NCI-H2196 (cell line): ENCODE measurements around the gene FRMD4A.

ENCODE experiments used
- DNase-seq: peaks from one replicate; lab custom pipeline; 2025; ENCODE audit not compliant: unreplicated experiment; lab: John Stamatoyannopoulos, UW

Gene FRMD4A

DNA sequence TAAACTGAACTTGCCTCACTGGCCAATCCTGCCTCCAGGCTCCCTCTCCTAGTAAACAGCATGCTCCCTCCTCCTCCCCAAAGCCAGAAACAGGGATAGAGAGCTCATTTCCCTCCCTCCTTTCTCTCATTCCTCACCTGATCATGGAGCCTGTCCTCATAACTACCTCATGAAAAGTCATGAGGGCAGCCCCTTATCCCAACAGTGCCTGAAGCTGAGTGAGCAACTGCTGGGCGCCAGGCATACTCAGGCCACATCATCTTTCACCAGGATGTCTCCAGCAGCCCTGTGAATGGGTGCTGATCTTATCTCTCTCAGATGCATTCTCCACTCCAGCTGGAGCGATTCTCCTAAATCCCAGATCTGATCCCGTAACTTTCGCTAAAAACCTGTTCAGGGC lies 436.8 kb downstream of the FRMD4A start:
- no peak for DNase-seq

DNA sequence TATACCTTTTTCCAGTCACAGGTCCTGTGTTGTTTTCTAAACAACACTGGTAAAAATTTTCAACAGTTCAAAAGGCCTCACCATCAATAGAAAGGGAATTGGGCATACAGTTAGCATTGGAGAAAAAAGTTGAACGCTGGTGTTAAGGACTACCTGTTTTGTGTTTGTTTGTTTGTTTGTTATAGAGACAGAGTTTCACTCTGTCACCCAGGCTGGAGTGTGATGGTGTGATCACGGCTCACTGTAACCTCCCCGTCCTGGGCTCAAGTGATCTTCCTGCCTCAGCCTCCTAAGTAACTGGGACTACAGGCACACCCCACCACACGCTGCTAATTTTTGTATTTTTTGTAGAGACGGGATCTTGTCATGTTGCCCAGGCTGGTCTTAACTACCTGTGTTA lies 437.9 kb downstream of the FRMD4A start:
- no peak for DNase-seq

DNA sequence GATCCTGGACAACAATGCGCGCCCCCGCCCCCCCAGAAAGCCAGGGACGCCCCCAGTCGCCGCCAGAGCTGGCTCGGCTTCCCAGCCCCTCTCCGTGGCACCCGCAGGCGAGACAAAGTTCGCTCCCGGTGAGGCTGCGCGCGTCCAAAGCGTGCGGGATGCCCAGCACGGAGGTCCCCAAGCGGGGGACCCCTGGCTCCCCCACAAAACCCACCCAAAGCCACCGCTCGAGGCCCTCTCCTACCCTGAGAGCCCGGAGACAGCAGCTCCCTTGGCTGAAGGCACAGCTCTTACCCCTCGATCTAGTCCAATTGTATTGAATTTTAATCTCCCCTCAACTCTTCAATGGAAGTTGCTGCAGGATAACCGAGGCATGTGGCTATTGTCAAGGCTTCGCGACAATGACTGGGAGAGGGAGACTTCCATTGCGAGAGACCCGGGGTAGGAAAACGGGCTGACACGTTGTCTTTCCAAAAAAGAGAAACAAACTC lies 438.7 kb downstream of the FRMD4A start:
- no peak for DNase-seq

DNA sequence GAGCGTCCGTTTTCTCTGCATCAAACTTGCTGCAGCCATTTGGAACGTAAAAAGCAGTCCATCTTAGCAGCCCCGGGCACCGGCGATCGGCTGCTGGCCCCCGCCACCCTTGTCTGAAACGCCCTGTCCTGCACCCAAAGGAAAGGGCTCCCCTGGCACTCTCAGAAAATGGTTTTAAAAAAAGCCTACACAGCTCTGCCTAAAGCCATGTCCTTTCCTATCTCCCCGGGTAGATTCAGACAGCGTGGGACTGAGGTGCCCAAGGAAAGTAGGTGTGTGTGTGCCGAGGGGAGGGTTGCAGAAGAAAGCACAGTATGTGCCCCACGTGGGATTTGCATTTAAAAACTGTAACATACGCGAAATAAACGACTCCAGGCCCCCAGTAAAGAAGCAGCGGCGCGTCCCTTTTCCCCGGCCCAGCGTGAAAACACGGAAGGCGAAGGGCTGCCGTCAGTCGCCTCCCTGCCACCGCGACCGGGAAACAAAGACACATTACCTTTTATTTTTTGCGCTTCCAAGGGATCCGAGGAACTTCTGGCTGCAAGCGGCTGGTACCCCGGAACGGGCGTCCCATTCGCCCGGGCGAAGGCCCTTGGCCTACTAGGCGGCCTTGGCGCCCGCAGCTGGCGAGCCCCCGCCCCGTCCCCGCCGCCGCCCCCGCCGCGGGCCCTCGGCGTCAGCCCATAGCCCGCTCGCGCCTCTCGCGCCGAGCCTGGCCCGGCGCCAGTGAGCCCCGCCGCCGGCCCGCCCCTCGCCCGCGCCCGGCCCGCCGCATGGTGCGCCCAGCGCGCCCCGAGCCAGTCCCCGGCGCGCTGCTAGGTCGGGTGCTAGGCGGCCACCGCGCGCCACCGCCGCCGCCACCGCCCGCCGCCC lies 439.4 kb downstream of the FRMD4A start:
- DNase-seq = no peak

DNA sequence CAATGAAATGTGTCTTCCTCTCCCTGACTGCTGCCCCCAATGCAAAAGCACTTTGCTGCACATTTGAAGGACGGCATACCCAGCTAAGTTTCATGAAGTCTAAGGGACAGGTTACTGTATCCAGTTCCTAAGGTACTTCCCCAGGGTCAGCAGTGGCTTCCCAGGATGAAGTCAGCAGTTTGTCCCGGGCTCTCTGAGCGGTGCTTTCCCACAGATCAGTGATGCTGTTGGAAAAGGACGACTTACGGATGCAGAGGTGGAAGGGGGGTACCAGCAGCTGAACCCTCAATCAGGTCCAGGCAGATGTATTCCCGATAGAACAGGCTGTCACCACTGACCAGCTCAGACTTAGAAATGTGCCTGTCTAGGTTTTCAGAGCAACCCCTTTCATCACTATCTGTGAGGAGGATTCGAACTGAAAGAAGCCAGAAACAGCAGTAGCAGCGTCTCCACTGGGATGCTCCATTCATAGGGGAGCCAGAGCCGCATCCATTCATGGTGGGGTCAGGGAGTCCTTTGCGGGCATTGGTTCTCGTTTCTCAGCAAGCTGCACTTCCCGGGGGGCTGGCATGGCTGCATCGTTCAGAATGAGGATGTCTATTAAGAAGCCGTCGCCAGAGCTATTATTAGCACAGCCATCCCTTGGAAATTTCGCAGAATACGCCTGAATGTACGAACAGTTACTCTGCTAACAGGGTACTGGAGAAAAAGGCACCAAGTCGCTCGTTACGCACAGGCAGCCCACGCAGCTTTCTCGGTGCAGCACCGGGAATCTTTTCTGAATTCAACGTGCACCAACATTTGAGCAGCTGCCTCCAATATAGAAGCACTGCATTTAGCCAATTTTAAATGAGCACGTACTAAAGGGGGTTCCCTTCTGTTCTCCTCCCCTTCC lies 440.2 kb downstream of the FRMD4A start:
- no peak for DNase-seq

DNA sequence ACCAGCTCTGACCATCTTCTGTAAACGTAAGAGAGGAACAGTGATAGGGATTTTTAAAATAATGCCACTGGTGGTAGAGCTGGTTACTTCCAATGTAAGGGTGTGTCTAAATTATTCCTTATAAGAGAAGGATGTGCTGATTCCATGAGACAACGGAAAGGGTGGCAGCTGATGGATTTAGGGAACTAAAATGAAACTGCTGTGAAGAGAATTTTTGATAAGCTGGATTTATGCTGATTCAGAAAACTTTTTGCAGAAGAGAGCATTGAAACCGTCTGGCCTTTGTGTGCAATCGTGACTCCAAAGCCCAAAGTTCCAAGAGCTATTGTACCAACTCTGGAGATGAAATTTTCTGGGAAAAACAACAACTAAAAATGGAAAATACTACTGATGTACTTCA lies 443.0 kb downstream of the FRMD4A start:
- DNase-seq = no peak

DNA sequence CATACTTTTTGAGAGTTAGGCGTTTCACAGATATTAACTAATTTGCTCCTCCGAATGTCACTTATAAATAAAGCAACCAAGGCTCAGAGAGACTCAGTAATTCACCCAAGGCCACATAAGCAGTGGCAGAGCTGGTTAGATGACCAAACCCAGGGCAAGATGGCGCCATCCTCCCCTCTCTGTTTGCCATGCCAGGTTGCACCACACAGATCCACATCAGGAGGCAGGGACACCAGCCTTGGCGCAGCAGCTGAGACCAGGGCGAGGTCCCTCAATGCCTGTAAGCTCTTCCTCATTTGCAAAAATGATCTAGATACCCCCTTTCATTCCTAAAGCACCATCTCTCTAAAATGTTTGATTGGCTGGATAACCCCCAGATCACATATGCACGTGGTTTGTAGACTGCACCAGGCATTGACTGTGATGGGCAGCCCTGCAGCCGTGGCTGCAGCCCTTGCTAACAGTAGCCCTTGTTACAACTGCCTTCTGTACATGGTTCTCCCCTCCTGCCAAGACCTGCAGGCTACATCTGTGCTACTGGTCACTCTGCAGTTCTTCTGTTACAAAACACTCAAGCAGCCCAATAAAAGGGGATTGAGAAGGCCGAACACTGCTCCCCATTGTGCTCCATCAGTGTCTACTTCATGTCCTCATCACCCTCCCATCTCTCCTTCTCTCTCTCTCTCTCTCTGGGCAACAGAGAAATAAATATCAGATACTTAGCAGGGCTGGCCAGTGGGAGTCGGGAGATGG lies 445.3 kb downstream of the FRMD4A start:
- DNase-seq = no peak

DNA sequence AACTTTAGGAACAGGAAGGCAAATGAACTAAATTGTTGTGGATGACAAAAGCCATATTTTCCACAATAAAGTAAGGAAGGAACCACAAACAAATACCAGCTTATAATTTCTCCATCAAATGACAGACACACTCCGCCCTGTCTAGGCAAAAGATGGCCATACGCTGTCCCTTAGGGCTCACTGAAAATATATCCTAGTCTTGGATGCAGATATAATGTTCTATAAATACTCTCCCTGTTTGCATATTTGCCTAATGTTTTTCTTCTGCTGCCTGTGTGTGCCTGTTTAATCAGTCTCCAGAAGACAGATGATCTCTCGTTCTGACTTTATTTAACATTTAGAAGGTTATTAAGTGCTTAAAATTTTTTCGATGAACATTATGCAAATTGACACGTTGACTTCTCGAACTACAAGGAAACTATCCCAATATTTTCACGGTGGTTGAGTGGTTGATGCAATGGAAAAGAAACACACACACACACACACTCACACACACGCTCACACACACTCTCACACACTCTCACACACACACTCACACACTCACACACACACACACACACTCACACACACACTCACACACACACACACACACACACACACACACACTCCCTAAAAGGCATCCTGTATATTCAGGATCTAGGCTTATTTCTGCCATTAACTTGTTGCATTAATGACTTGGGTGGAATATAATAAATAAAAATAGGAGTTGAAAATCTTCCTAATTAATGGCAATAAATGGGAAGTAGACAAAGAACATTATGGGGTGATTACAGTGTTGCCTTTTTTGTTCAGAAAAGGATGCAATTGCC lies 446.9 kb downstream of the FRMD4A start:
- no peak for DNase-seq

DNA sequence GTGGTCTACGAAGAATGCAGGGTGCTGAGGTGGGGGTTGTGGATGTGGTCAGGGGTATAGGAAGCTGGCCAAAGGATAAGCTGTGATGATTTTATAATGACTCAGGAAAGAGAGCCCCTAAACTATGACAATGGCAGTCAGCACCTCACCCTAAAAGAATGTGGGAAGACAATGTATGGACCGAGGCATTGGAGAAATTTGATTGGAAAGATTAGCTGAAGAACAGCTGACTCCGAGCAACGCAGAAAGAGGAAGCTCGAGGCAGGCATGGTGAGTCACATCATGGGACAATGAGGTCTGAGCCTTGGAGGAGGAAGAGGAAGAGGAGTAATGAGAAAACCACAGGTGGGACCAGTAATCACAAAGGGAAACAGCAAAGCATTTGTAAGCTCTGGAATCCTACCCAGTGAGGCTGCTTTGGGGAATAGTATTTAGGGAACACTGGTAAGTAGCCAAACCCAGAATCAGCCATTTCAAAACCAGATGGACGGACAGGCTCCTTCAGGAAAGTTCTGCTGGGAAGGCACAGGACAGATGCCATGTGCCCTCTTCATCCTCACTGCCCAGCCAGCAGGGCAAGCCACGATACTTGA lies 448.5 kb downstream of the FRMD4A start:
- DNase-seq = no peak

DNA sequence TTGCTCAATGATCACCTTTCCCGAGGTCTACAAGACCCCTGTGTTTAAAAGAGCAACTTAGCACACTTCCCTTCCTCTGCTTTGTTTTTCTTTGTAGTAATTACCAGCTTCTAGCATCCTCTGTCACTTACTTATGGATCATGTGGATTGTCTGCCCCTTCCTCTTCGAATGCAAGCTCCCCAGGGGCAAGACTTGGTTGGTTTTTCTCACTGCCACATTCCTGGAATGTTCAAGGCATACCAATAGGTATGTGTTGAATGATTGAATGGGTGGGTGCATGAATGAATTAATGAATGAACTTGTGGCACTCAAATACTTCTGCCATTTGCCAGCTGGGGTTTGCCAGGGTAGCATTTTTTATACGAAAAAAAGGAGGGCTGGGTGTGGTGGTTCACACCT lies 450.0 kb downstream of the FRMD4A start:
- no peak for DNase-seq

DNA sequence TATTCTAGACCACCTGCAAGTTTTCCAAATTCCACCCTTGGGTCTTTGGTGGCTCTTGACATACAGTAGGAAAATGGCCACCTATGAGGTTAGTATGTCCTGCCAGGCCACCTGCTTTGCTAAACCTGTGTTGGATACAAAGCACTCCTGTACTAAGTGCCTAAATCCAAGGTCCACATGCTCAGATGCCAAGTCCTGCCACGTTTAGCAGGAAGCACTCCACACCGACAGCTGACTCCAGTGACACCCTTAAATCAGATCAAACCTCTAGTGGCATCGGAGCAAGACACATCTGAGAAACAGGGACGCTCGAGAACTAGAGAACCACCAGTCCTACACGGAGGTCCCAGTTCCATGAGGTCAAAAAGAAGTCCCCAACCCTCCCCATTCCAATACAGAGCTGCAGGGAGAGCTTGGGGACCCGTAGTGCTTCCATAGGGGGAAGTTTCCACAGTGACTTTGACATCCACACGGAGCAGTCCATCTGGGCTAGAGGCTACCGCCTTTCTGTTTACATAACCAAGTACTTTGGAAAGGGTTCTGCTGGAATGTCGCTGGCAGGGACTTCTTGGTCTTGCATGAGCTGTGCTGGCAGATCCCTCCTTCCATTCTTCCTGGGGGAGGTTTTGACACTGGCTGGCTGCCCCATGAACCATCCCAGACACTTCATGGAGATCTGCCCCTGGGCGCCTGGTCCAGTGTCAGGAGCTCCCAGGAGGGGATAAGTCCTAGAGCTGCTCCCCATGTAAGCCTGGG lies 453.4 kb downstream of the FRMD4A start:
- DNase-seq = no peak

DNA sequence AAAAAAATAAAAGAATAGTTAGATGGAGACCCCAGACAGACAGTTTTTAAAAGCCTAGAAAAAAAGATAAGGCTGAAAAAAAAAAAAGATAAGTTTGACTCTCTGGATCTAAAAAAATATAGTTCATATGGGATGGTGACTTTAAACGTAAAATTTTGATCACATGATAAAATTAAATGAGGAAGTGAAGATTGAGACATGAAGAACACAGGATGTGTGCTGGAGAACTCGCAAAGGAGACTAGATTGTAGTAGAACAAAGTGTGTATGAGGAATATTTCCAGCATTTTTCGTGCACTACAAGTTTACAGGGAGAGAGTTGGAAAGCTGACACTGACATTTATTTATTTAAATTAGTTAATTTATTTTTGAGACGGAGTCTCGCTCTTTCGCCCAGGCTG lies 457.5 kb downstream of the FRMD4A start:
- no peak for DNase-seq

DNA sequence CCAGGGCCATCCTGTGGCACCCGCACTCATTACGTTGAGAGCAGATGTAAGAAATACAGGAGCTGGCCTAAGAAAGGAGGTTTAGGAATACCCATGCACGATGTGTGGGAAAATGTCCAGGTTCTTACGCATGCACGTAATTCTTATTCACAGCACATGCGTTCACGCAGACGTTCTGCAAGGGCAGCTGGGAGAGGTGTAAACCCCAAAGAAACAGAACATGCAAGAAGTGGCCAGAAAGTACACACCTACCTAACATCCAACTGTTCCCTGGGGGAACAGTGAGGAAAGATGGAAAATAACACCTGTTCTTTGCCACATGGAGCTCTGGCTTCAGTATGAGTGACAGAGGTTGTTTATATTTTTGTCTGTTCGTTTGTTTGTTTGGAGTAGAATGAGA lies 458.3 kb downstream of the FRMD4A start:
- DNase-seq = no peak

DNA sequence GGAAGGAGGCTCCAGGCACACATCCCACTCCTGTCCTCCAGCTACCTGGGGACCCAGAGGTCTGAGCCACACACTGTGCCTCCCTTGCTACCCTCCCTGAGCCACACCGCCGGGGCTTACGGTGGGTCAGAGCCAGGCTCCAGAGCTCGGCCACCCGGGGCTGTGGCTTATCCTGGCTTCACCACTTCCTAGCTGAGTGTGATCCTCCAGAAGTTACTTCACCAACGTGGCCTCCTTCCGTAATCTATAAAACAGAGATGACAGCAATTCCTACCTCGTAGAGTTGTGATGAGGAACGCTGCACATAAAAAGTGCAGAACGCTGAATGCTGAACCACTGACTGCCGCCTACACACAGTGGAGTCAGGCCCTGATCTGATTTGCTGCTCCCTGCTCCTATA lies 458.9 kb downstream of the FRMD4A start:
- DNase-seq = no peak

DNA sequence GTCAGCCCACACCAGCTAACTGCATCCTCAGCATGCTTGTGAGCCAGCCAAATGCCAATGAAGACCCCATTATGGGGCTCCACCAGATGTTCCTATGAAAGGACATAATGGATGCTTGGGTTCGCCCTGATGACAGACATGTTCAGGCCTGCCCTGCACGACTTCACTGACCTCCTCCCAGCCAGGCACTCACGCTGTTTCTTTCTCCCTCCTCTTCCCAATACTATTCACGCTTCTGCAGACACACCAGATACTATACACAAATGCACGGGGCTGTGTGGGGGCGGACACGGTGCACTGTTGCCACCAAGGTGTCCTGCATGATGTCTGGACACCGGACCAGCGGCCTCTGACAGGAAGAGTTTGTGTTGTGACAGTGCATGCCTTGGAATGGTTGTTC lies 459.7 kb downstream of the FRMD4A start:
- no peak for DNase-seq

DNA sequence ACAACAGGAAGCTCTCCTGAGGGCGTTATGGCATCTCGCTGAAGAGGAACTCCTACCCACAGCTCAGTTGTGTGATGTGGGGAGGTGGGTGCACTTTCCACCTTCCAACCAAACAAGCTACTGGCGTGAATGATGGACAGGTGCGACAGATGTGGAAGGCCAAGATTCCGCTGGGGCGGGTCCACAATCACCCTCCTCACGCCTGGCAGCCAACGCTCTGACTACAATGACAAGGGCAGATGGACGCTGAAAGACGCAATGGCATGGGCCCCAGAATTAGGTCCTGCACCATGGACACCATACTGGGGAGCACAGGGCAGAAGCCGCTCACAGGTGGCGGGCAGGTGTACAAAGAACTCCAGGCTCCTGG lies 461.4 kb downstream of the FRMD4A start:
- DNase-seq = no peak

DNA sequence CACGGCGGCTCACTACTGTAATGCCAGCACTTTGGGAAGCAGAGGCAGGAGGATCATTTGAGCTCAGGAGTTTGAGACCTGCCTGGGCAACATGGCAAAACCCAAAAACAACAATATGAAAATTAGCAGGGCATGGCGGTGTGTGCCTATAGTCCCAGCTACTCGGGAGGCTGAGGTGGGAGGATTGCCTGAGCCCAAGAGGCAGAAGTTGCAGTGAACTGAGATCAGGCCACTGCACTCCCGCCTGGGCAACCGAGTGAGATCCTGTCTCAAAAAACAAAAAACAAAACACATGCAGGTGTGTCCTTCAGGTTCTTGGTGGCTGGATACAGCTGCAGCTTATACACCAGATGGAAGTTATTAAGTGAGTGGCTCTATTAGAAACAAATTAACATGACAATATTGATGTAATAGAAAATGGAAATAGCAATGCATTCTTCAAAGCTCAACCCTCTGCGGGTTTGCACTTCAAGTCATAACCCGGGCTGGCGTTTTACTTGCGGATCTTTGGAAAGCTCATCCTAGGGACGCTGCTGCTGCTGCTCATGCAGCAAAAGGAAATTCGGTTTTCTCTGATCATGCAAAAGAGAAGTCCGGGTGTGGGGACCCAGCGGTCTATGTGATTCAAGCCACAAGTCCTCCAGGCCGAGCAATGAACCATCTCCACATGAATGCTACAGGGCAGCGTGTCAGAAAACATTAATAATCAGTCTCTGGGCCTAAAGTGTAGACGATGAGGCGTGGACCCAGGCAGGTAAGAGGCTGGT lies 462.0 kb downstream of the FRMD4A start:
- DNase-seq = no peak

DNA sequence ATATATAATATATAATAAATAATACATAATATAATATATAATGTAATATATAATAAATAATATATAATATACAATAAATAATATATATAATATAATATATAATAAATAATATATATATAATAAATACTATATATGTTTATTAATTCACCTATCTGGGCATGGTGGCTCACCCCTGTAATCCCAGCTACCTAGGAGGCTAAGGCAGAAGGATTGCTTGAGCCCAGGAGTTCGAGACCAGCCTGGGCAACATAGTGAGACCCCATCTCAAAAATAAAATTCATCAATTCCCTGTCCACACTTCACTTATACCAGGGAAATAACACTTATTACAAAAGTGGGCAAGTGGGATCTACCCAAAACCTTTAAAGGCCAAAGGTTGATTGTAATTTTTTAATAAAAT lies 462.9 kb downstream of the FRMD4A start:
- no peak for DNase-seq
